T-helper 2 cell treated with Interferon-gamma antibody and Interleukin-4, amounts not matched to agents 100 ng/mL and 5 ng/mL, for 36 hours (primary cell): Measurements from ENCODE around the gene TECPR2. TPM values are rescaled to one million over a fixed set of nuclear protein-coding genes. Genes with fewer than 3 reads are reported as not detected.

Experiments
- intact Hi-C: fragments of 100-400 bp; cut with micrococcal nuclease; formaldehyde crosslinking; loops from one replicate; pipeline ENCODE4 v1.15.1; 2023
- total RNA-seq: library from RNA; stranded (reverse); gene quantifications from 2 replicates; pipeline ENCODE4 v1.2.3, GENCODE V29; 2022

TECPR2 gene
- total RNA-seq, 1 donor from 2014 or later: 11.4 TPM

DNA sequence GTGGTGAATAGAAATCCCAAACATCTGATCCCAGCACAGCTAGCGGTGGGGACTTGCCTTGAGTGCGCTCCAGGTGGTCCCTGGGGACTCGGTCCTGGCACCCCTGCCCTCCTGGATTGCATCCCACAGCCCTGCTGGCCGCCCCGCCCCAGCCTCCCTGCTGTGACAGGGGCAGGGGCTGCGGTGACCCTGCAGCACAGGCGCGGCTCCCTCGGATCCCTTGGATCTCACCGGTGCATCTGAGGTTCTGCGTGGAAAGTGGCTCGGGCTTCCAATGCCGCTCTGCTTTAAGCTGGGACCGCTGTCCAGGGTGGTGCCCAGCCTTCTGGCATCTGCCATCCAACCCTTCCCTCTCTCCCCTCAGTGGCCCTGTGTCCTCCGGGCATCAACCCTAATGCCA, 130.8 kb downstream of the TECPR2 start:
- intact Hi-C loops: no loop called here

DNA sequence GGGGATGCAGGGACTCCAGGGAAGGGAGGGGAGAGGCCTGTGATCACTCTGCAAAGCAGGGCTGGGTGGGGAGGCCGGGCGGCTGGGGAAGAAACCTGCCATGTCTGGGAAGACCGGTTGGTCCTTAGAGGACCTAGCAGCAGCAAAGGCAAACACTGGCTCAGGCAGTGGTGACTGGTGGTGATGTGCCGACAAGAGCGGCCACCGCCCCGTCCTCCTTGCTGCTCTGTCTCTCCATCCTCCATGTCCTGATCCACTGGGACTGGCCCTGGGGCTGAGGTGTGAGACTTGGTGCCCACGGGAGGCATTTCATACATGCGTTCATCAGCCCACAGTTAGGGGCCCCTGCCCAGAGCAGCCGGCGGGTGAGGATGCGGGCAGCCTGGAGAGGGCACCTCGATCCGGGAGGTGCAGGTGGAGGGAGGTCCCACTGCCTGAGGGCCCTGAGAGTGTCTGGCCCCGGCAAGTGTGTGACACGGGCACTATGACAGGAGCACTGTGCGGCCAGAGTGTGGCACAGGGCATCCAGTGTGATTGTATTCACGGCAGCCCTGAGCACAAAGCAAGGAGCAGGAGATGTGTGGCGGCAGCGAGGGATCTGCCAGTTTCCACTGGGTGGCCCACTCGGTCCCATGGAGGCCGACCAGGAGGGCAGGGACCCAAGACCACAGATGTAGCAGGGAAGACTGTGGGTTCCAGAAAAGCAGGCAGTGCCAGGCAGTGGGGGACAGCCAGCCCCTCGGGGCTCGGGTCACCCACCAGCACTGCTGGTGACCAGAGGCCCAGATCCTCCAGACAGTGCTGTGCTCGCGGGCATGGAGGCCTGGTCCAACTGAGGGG, 133.0 kb downstream of the TECPR2 start:
- intact Hi-C loops: no loop called here

- intact Hi-C loops: no loop called here
These were observed 133.6 kb downstream of the TECPR2 start for GRCh38 chr14:102496331-102496691.

DNA sequence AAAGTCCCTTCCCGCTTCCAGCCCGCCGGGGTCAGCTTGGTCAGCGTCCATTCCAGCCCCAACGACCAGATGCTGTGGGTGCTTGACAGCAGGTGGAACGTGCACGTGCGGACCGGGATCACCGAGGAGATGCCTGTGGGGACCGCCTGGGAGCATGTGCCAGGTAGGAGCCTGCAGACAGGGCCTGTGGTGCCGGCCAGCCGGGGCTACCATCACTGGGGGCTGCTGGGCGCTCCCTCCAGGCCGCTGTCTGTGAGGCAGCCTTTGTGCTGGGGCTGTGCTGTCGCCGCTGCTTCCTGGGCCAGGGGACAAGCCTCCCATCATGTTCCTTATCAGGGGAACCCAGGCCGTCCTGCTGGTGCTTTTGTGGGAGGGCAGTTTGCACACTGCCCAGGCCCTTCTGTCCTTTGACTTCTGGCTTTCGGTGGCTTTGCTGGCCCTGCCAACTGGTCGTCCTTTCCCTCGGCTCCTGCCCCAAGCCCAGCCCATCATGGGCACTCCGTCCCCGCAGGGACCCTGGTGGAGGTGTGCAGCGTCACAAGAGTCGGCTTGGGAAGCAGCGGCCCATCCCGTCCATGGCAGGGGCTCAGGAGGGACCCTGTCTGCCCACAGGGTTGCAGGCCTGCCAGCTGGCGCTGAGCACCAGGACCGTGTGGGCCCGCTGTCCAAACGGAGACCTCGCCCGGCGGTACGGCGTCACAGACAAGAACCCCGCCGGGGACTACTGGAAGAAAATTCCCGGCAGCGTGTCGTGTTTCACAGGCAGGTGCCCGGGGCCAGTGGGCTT, 134.4 kb downstream of the TECPR2 start:
- intact Hi-C loops: no loop called here

DNA sequence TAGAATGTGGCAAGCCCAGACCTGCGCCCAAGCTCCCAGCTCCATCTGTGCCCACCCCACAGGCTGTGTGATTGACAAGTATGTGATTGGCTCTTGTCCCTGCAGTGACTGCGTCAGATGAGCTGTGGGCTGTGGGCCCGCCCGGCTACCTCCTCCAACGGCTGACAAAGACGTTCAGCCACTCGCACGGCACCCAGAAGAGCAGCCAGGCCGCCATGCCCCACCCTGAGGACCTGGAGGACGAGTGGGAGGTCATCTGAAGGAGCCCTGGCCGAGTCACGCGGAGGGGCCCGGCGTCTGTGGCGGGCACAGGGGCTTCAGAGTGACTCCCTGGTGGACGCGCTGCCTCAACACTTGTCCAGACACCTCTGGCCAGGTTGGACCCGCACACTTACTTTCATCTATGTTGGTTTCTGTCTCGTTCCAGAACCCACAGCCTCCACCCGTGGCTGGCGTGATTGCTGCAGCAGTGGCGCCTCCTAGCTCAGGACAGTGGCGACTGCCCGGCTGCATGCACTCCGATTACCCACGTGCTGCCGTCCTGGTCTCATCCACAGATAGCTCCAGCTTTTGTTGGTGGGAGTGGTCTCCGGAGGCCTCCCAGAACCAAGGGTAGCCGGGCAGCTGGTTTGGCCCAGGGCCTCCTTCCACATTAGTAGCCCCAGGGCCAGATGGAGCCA, 135.4 kb downstream of the TECPR2 start:
- intact Hi-C loops: no loop called here

DNA sequence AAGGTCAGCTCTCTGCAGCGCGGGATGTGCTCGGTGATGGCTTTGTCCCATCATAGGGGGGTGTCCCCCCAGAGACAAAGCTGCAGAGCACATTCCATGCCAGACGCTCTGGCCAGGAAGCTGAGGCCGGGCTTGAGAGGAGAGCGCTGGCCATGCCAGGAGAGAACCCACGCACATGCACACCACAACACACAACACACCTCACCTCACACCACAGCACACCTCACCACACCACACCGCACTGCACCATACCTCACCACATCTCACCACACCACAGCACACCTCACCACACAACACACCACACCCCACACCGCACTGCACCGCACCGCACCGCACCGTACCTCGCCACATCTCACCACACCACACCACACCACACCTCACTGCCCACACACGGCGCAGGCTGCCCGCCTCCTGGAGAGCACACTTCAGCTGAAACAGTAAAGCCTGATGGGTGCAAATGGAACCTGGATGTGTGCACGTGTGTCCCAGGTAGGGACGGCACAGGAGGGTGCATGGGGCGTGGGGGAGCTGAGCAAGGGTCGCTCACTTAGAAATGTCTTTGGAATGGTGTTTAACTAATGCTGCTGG, 136.0 kb downstream of the TECPR2 start:
- intact Hi-C loops: no loop called here

DNA sequence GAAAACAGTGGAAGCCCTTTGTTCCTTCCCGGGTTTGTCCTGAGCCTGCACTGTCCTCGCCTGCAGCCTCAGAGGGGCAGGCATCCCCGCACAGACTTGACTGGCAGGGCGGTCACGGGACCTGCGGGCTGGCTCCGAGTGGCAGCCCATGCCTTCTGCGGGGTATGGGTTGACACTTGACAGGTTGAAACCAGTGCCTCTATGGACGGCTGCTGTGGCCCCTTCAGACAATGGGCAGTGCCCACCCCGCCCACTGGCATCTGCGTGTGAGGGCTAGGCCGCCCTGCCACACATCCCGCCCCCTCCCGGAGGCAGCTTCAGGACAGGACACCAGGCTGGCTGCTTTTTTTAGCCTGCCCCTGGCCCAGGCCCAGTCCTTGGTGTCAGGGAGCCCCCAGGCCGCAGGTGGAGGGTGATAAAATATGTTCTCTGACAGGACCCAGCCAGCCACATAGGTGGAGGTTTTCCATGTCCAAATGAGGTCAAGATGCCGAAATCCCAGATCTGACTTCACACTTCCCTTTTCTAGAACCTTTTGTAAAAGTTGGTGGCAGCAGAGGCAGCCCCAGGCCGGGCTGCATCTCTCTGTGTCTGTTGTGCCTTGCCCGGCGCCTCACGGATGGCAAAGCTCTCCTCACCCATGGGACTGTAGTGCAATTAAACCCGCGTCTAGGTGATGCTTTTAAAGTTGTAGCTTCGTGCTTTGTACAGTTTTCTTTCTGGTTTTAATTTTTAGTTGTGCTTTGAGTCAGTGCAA, 136.8 kb downstream of the TECPR2 start:
- intact Hi-C loops: no loop called here

DNA sequence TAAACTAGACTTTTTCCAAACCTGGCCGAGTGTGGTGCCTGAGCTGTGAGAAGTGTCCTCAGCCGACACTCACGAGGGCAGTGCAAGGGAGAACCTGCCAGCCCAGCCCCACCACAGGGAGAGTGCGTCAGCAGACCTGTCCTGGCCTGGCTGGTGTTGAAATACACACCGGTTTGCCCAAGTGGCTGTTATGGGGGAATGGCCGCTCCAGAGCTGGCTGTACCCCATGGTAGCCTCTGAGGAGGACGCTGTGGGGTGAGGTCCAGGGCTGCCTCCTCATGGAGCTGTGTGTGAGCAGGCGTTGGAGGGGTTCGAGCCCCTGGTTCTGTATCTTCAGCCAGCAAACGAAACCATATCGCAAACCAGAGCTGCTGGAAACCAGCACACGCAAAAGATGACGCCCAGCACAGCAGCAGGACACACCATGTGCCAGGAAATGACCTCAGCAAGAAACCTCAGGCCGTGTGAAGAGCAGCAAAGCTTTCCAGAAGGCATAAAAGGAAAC, 137.5 kb downstream of the TECPR2 start:
- intact Hi-C loops: no loop called here

DNA sequence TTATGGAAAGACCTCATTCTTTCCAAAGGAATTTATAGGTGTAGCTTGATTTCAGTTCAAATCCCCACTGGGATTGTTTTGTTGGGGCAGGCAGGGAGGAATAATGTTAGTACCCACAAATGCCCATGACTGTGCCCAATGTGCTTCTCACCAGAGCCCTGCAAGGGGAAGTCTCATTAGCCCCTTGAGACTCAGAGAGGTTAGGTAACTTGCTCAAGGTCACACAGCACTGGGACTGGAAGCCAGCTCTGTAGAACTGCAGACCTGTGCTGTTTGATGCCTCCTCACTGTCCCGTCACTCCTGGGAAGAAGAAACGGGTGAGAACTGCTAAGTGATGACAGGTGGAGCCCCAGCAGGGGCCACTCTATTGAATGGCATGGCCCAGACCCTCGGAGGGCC, 138.0 kb downstream of the TECPR2 start:
- intact Hi-C loops: no loop called here

GRCh38 chr14:102501751-102502315, 139.1 kb downstream of the TECPR2 start:
- intact Hi-C loops: no loop called here

GRCh38 chr14:102502571-102502970, 139.8 kb downstream of the TECPR2 start:
- intact Hi-C loops: no loop called here

DNA sequence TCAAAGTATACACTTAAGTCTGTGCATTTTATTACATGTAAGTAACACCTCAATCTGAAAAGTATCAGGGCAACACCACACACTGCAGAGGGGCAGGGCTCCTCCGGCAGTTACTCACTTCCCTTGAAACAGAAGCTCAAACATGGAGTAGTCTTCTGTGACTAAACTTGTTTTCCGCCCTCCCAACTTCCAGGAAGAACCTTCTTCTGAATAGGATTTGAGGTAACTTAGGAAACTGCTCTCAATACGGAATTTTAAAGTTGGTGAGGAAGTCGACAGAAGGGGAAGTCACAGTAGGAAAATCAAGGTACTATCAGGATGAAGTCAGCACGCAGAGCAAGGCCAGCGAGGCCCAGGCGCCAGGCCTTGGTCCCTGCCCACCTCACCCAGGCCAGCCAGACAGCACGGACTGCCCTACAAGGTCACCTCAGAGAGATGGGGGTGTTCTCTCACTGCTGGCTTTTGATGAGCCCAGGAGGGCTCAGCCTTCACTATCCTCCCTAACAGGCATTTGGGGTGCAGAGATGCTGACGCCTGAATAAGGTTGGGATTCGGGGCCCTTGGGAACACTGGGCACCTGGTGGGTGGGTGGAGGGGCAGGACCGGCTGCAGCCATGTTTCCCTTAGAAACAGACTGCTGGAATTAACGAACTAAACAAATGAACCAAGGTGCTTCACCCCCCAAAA, 141.0 kb downstream of the TECPR2 start:
- intact Hi-C loops: no loop called here

GRCh38 chr14:102504328-102504999, 141.7 kb downstream of the TECPR2 start:
- intact Hi-C loops: no loop called here

- intact Hi-C loops: no loop called here
These were observed 142.4 kb downstream of the TECPR2 start for GRCh38 chr14:102505000-102505619.

GRCh38 chr14:102505775-102506625, 143.3 kb downstream of the TECPR2 start:
- intact Hi-C loops: no loop called here

DNA sequence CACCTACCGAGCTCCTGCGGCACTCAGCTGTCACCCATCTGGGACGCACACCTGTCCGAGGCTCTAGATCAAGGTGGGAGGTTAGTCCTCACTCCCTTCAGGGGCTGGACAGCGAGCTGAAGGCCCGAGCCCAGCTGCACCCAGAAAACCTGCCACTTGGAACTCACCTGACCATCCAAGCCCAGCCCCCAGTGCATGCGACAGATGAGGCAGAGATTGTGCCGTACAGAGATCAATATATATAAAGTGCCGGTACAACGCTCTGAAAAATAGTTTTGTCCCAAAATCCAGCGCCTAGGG, 143.8 kb downstream of the TECPR2 start:
- intact Hi-C loops: no loop called here

DNA sequence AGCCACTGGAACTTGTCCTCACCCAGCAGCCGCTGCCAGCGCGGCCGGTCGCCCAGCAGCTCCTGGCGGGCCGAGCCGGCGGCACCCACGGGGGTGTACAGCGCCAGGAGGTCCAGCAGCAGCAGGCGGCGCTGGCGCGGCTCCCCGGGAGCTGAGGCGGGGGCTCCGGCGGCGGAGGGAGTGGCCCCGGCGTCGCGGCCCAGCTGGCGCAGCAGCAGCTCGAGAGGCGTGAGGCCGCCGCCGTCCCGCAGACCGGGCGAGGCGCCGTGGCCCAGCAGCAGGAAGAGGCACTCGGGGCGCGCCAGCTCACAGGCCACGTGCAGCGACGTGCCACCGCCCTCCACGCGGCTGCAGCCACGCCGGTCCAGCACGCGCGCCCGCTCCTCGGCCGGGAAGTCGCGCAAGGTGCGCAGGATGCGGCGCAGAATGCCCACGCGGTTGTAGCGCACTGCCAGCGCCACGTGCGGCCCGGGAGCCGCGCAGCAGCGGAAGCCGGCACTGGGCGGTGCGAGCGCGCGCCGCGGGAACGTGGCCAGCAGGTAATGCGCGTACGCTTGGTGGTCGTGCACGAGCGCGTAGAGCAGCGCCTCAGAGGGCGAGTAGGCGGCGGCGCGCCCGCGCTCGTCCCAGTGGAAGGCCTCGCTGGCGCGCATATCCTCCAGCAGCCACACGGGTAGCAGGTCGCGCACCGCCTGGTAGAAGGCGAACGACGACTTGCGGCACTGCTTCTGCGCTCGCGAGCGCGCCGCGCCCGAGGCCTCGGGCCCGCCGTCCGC, 144.5 kb downstream of the TECPR2 start:
- intact Hi-C loops: no loop called here
